ENCODE measurements around the gene SIGLECL1. TPM values are rescaled to one million over a fixed set of nuclear protein-coding genes. Genes with fewer than 3 reads are reported as not detected.

SIGLECL1 gene
- total RNA-seq, 1 donor from 2014 or later = not detected

DNA sequence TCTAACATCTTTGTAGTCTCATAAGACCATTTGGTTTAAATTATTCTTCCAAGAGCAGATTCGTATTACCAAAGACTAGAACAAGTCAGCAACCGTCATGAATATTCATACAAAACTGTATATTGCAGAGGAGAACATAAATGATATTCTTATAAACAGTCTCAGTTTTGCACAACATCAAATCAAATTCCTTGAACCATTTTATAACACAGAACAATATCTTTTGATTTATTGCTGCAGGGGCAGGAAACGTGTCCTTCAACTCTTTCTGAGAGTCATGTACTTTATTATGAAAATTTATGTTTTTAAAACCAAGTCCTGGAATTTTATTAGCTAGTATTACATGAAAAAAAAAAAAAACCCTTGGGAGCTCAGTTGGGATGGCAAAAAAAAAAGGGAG, 26.2 kb downstream of the SIGLECL1 start:
- H3K9me3 Mint-ChIP-seq = peaks cover 8% of the 10 kb centered on the region
- TF ChIP-seq, protein P1, sequence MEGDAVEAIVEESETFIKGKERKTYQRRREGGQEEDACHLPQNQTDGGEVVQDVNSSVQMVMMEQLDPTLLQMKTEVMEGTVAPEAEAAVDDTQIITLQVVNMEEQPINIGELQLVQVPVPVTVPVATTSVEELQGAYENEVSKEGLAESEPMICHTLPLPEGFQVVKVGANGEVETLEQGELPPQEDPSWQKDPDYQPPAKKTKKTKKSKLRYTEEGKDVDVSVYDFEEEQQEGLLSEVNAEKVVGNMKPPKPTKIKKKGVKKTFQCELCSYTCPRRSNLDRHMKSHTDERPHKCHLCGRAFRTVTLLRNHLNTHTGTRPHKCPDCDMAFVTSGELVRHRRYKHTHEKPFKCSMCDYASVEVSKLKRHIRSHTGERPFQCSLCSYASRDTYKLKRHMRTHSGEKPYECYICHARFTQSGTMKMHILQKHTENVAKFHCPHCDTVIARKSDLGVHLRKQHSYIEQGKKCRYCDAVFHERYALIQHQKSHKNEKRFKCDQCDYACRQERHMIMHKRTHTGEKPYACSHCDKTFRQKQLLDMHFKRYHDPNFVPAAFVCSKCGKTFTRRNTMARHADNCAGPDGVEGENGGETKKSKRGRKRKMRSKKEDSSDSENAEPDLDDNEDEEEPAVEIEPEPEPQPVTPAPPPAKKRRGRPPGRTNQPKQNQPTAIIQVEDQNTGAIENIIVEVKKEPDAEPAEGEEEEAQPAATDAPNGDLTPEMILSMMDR (IDR thresholded peaks at IDR 0.05; ENCODE audit: unreplicated experiment) = no peak
- H3K4me1 Mint-ChIP-seq = no peaks in the 10 kb centered on the region
- H3K36me3 Mint-ChIP-seq = no peaks in the 10 kb centered on the region
- no peak overlapping the region for H3K27ac Mint-ChIP-seq
- DNase-seq (ENCODE audit: low spot score in 2 of 2, unreplicated experiment in 2 of 2) = no peak
- no peak overlapping the region for H3K4me3 Mint-ChIP-seq
- H3K27me3 Mint-ChIP-seq (ENCODE audit: low read depth) = peaks cover 5% of the 10 kb centered on the region

DNA sequence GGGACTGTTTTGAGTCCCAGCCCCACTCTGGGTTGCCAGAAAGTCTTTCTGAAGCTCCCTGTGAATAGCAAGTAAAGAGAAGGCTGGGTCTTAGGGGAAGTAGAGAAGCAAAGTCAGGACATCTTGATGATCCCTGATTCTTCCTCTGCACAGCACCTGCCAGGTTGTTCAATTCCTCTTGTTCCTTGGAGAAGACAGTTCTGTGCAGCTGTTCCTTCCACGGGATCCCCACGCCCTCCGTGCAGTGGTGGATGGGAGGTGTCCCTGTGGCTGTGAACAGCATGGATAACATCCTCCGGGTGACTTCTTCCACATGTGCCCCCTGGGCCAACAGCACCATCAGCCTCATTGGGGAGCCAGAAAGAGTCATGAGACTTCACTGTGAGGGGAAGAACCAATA, 31.5 kb downstream of the SIGLECL1 start:
- Mint-ChIP-seq H3K27me3 (ENCODE audit: low read depth) (peaks cover 3% of the 10 kb centered on the region), H3K4me3 (no peak overlapping the region), H3K4me1 (no peaks in the 10 kb centered on the region), H3K27ac (no peak overlapping the region), H3K9me3 (peaks cover 14% of the 10 kb centered on the region), H3K36me3 (no peaks in the 10 kb centered on the region)
- DNase-seq (ENCODE audit: low spot score in 2 of 2, unreplicated experiment in 2 of 2) = no peak
- TF ChIP-seq, protein P1 (IDR thresholded peaks at IDR 0.05; ENCODE audit: unreplicated experiment) = no peak

DNA sequence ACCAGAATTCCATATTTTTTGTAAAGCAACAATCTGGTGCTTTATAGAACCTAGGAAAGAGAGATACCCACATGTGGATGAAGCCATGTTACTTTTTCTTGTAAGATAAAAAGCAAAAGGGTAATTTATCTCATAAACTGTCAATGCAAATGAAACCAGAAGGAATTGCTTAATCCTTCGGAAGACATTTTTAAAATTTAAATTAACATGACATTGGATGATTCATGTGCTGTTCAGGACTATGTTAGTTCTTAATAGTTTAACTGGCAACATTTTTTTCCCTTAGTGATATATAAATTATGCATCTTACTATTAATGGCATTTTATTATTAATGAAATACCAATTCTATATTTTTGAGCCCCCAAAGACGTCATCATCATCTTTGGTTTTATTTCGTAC, 34.8 kb downstream of the SIGLECL1 start:
- DNase-seq (ENCODE audit: low spot score in 2 of 2, unreplicated experiment in 2 of 2) = no peak
- Mint-ChIP-seq H3K9me3 (peaks cover 14% of the 10 kb centered on the region), H3K4me1 (no peaks in the 10 kb centered on the region), H3K4me3 (no peak overlapping the region), H3K27ac (no peak overlapping the region), H3K27me3 (ENCODE audit: low read depth) (no peaks in the 10 kb centered on the region), H3K36me3 (no peaks in the 10 kb centered on the region)
- TF ChIP-seq, protein P1 (IDR thresholded peaks at IDR 0.05; ENCODE audit: unreplicated experiment) = no peak

DNA sequence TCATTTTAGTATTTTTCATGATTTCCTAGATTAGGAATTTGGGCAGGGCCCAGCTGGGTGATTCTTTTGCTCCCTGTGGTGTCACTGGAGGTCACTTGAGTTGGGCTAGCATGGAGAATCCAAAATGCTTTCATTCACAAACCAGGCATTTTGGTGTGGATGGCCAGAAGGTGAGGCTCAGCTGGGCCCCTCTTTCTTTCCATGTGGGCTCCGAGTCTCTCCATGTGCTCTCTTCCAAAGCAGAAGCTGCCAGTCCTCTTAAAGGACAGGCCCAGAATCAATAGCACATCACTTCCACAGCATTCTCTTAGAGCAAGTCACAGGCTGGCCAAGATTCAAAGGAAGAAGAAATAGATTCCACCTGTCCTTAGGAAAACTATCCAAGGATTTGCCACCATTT, 38.8 kb downstream of the SIGLECL1 start:
- TF ChIP-seq, protein P1 (IDR thresholded peaks at IDR 0.05; ENCODE audit: unreplicated experiment) = no peak
- no peak overlapping the region for H3K27ac Mint-ChIP-seq
- H3K4me1 Mint-ChIP-seq = no peaks in the 10 kb centered on the region
- H3K4me3 Mint-ChIP-seq = no peak overlapping the region
- DNase-seq (ENCODE audit: low spot score in 2 of 2, unreplicated experiment in 2 of 2) = no peak
- no peaks in the 10 kb centered on the region for H3K9me3 Mint-ChIP-seq
- no peaks in the 10 kb centered on the region for H3K36me3 Mint-ChIP-seq
- H3K27me3 Mint-ChIP-seq (ENCODE audit: low read depth) = peaks cover 19% of the 10 kb centered on the region

DNA sequence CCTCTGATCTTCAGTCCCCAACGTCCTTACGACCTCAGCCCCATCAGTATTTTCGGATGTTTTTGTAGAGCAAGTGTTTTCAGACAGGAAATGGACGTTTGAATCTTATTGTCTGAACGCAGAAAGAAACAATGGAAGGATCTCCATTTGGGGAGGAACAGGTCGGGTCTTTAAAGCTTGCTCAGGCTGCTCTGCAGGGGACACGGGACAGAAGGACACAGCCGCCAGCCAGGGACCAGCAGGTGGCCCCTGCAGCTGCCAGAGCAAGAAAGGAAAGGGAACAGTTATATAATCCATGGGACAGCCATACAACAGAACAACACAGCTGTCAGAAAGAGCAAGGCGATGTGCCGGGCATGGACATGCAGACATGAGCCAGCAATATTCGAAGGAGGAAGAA, 42.1 kb downstream of the SIGLECL1 start:
- no peaks in the 10 kb centered on the region for H3K9me3 Mint-ChIP-seq
- TF ChIP-seq, protein P1 (IDR thresholded peaks at IDR 0.05; ENCODE audit: unreplicated experiment) = no peak
- peaks cover 6% of the 10 kb centered on the region for H3K4me1 Mint-ChIP-seq
- DNase-seq (ENCODE audit: low spot score in 2 of 2, unreplicated experiment in 2 of 2) = no peak
- H3K27ac Mint-ChIP-seq = no peak overlapping the region
- no peaks in the 10 kb centered on the region for H3K36me3 Mint-ChIP-seq
- no peak overlapping the region for H3K4me3 Mint-ChIP-seq
- peaks cover 43% of the 10 kb centered on the region for H3K27me3 Mint-ChIP-seq (ENCODE audit: low read depth)

All from mesothelial cell of epicardium (in vitro differentiated cells).